Natural killer cell (primary cell): ENCODE data around the gene IFNA1. TPM values are rescaled to one million over a fixed set of nuclear protein-coding genes. Genes with fewer than 3 reads are reported as not detected.
A peak's percentile ranks its signal among the peaks of the same experiment; 100 is the strongest.

Experiments
- ATAC-seq, 3 donors: fragments of 150-1000 bp in 2 of 3; fragments of 200-7000 bp in 1 of 3; cut with Tn5 transposase; 1 replicate in 1 of 3; 2 replicates in 2 of 3; pipeline ENCODE4 v1.10.0; 2021; ENCODE audit warnings: mild to moderate bottlenecking in 2 of 3, moderate library complexity in 2 of 3
- DNase-seq, 2 donors: peaks; one replicate each; pipeline versions ENCODE4 v3.0.0 to v3.0.0-alpha.2; 2013 to 2021; ENCODE audit warnings: mixed read lengths in 1 of 2
- H3K27ac ChIP-seq: one replicate; pipeline ENCODE4 v1.5.1; 2013; ENCODE audit warnings: mild to moderate bottlenecking, low read length
- H3K27me3 ChIP-seq: one replicate; pipeline ENCODE4 v1.6.1; 2013; ENCODE audit warnings: low read length; ENCODE audit not compliant: control insufficient read depth, insufficient read depth
- H3K36me3 ChIP-seq: one replicate; pipeline ENCODE4 v1.6.1; 2013; ENCODE audit warnings: low read length; ENCODE audit not compliant: control insufficient read depth, insufficient read depth
- H3K4me1 ChIP-seq: one replicate; pipeline ENCODE4 v1.6.1; 2013; ENCODE audit warnings: low read length; ENCODE audit not compliant: control insufficient read depth, insufficient read depth
- H3K4me3 ChIP-seq: one replicate; pipeline ENCODE4 v1.5.1; 2013; ENCODE audit warnings: low read length
- H3K9me3 ChIP-seq: one replicate; pipeline ENCODE4 v1.6.1; 2013; ENCODE audit warnings: low read length; ENCODE audit not compliant: control insufficient read depth, insufficient read depth
- H3K27ac Mint-ChIP-seq, 2 donors: one replicate each; pipeline ENCODE4 v1.8.0; 2022; ENCODE audit warnings: mild to moderate bottlenecking in 2 of 2, mixed read lengths in 2 of 2, moderate library complexity in 1 of 2
- H3K27me3 Mint-ChIP-seq, 2 donors: one replicate each; pipeline ENCODE4 v1.8.0; 2022; ENCODE audit warnings: low read depth in 2 of 2, mixed read lengths in 2 of 2
- H3K36me3 Mint-ChIP-seq: one replicate; pipeline ENCODE4 v1.8.0; 2022; ENCODE audit warnings: mixed read lengths
- H3K4me1 Mint-ChIP-seq, 2 donors: one replicate each; pipeline ENCODE4 v1.8.0; 2022; ENCODE audit warnings: mixed read lengths in 2 of 2
- H3K4me3 Mint-ChIP-seq: one replicate; pipeline ENCODE4 v1.8.0; 2022; ENCODE audit warnings: mild to moderate bottlenecking, moderate library complexity, mixed read lengths
- H3K9me3 Mint-ChIP-seq, 2 donors: one replicate each; pipeline ENCODE4 v1.8.0; 2022; ENCODE audit warnings: mixed read lengths in 2 of 2
- WGBS: methylation state at CpG from one replicate; pipeline ENCODE4 v1.1.7; 2013; ENCODE audit warnings: missing lambda C conversion rate; ENCODE audit not compliant: insufficient coverage; 5-methylcytosine and 5-hydroxymethylcytosine counted together
- intact Hi-C: fragments of 100-400 bp; cut with micrococcal nuclease; formaldehyde crosslinking; loops from one replicate; pipeline ENCODE4 v1.14.2; 2022
- total RNA-seq, 4 donors: library from RNA; stranded (reverse); fragments of 120-200 nt in 1 of 4; gene quantifications; one replicate each; pipeline versions ENCODE4 v1.2.3 to v1.2.4, GENCODE V29; 2013 to 2022
- TF ChIP-seq, protein P1 (sequence below): fragments of 200-600 bp; IDR thresholded peaks from one replicate; pipeline ENCODE4 v1.8.0; 2022; ENCODE audit warnings: antibody characterized with exemption

Gene IFNA1
- not detected for total RNA-seq
- total RNA-seq (2013), result not detected

DNA sequence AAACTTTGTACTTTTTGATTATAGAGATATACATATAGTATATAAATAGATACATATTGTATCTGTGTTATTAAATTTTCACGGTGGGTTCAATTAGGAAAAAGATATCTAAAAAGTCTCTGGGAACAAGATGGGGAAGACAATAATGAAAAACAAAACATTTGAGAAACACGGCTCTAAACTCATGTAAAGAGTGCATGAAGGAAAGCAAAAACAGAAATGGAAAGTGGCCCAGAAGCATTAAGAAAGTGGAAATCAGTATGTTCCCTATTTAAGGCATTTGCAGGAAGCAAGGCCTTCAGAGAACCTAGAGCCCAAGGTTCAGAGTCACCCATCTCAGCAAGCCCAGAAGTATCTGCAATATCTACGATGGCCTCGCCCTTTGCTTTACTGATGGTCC, at the start of gene IFNA1:
Gene IFNA1, plus strand, starts transcription at position 301 of the 400 bp plus-strand sequence. Its CDS starts 69 bp downstream, at position 370.
- intact Hi-C loops, result no loop called here
- no peaks in the 10 kb centered on the region for H3K36me3 Mint-ChIP-seq
- TF ChIP-seq, protein P1, sequence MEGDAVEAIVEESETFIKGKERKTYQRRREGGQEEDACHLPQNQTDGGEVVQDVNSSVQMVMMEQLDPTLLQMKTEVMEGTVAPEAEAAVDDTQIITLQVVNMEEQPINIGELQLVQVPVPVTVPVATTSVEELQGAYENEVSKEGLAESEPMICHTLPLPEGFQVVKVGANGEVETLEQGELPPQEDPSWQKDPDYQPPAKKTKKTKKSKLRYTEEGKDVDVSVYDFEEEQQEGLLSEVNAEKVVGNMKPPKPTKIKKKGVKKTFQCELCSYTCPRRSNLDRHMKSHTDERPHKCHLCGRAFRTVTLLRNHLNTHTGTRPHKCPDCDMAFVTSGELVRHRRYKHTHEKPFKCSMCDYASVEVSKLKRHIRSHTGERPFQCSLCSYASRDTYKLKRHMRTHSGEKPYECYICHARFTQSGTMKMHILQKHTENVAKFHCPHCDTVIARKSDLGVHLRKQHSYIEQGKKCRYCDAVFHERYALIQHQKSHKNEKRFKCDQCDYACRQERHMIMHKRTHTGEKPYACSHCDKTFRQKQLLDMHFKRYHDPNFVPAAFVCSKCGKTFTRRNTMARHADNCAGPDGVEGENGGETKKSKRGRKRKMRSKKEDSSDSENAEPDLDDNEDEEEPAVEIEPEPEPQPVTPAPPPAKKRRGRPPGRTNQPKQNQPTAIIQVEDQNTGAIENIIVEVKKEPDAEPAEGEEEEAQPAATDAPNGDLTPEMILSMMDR, result no peak

DNA sequence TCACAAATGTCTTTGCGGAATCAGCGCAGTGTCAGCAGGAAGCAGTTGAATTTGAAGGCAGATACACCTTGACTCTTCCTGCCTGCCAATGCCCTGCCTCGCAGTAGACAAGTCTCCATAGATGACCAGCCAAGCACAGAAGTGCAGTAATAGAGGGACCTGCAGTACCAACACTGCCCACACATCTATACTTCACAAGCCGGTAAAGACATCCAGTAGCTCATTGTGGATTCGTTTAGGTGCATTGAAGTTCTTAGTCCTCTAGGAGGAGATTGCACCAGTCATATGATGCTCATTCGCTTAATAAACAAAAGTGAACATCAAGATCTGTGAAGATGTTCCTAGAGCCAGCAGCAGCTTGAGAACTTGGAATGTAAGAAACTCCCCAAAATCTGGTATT, 48.0 kb upstream of the IFNA1 start:
- H3K4me1 Mint-ChIP-seq, result peaks cover 10% of the 10 kb centered on the region in 2 donors
- DNase-seq (peak in 1 of 2 donors; percentile 38), ATAC-seq (peak; percentile 43 to 63 (median 60))
- Histone ChIP-seq H3K4me3 (no peak overlapping the region), H3K27ac (no peak overlapping the region), H3K9me3 (no peaks in the 10 kb centered on the region), H3K4me1 (peaks cover 8% of the 10 kb centered on the region), H3K36me3 (no peaks in the 10 kb centered on the region), H3K27me3 (peaks cover 40% of the 10 kb centered on the region)
- peaks cover 63 to 78% of the 10 kb centered on the region in 2 donors for H3K27me3 Mint-ChIP-seq
- 82% methylated on average over 6 of the region's 6 CpGs for WGBS
- no peak overlapping the region for H3K27ac Mint-ChIP-seq
- intact Hi-C loops, result no loop called here
- H3K9me3 Mint-ChIP-seq, result no peaks in the 10 kb centered on the region
- H3K4me3 Mint-ChIP-seq, result no peak overlapping the region
- TF ChIP-seq, protein P1, result no peak
- no peaks in the 10 kb centered on the region for H3K36me3 Mint-ChIP-seq

More for the DNA sequence above, at the start of gene IFNA1:
- H3K27ac ChIP-seq, result no peak within 1 kb of the TSS
- Mint-ChIP-seq H3K27me3 (peaks cover 9 to 16% of the 10 kb centered on the region in 2 donors), H3K4me3 (no peak within 1 kb of the TSS), H3K4me1 (peaks cover 9% of the 10 kb centered on the region in 2 donors), H3K27ac (no peak within 1 kb of the TSS), H3K9me3 (no peaks in the 10 kb centered on the region)
- 97% methylated on average over 4 of the region's 4 CpGs for WGBS
- H3K9me3 ChIP-seq, result no peaks in the 10 kb centered on the region
- H3K4me3 ChIP-seq, result no peak within 1 kb of the TSS
- H3K36me3 ChIP-seq, result no peaks in the 10 kb centered on the region
- H3K4me1 ChIP-seq, result peaks cover 3% of the 10 kb centered on the region
- ATAC-seq (no peak), DNase-seq (no peak)
- H3K27me3 ChIP-seq, result no peaks in the 10 kb centered on the region

DNA sequence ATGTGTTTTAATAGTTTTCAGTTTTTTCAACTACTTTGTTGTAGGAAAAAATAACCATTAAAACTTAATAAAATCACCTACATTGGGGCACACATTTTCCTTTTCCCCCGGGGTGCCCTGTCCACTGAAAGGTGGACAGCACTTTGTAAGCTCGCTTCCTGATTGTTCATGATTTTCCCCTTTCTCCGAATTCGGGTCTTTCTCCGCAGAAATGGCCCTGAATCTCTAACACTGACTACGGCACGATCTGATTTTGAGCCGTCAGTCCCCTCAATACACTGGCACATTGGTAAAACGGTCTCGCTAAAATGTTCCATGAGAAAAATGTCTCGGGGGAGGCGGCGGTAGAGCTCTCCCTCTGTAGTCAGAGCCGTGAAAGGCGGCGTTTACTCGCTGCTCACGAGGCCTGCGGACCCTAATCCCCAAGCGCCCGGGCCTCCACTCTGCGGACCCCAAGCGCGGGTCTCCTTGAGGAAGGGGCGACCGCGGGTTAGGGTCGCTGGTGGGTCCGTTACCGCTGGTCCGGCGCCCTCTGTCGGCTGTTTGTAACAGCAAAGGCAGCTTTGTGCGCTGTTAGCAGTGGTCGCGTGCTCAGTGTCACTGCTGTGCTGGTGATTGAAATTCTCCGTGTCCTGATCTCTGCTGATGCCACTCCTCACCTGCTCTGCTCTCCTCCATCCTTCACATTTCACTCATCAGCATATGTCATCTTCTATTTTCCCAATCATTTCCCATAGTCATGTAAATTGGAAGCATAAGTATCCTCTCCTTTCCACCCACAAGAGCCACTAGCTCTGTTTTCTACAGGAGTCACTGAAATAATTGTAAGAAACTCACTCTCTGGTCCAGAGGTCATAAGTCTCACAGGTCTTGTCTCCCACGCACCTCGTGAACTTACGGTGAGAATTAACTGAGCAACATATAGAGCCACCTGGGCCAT, 44.2 kb upstream of the IFNA1 start:
- Histone ChIP-seq H3K27me3 (peaks cover 27% of the 10 kb centered on the region), H3K4me1 (peaks cover 8% of the 10 kb centered on the region), H3K4me3 (peak overlapping the region; percentile 15), H3K36me3 (no peaks in the 10 kb centered on the region), H3K9me3 (no peaks in the 10 kb centered on the region), H3K27ac (no peak overlapping the region)
- no peaks in the 10 kb centered on the region for H3K36me3 Mint-ChIP-seq
- peak overlapping the region in 1 of 2 donors; percentile 14 for H3K27ac Mint-ChIP-seq
- DNase-seq (peak; percentile 47 to 77), ATAC-seq (peak; percentile 65 to 84 (median 77))
- intact Hi-C loops, result loop anchor here (1.0 kb wide), 1 partner anchor 70 kb away; no protein-coding TSS in a partner anchor
- TF ChIP-seq, protein P1, result peak; percentile 75
- peak overlapping the region; percentile 56 for H3K4me3 Mint-ChIP-seq
- peaks cover 10% of the 10 kb centered on the region in 2 donors for H3K4me1 Mint-ChIP-seq
- peaks cover 56 to 79% of the 10 kb centered on the region in 2 donors for H3K27me3 Mint-ChIP-seq
- H3K9me3 Mint-ChIP-seq, result no peaks in the 10 kb centered on the region
- WGBS, result 5% methylated on average over 39 of the region's 40 CpGs
